GM23338 (cell line): Measurements from ENCODE around the gene TP53BP1. TPM values are rescaled to one million over a fixed set of nuclear protein-coding genes. Genes with fewer than 3 reads are reported as not detected.
A peak's percentile ranks its signal among the peaks of the same experiment; 100 is the strongest.

Source experiments
- ATAC-seq: fragments of 200-7000 bp; cut with Tn5 transposase; 3 replicates; pipeline ENCODE4 v1.9.1; 2020
- DNase-seq: peaks from one replicate; pipeline ENCODE4 v3.0.0-alpha.2; 2015; ENCODE audit warnings: low spot score
- H2AFZ ChIP-seq: fragments of 200-600 bp; sonication (generic); 2 replicates; pipeline ENCODE4 v1.8.0; 2016; ENCODE audit warnings: antibody characterized with exemption, mild to moderate bottlenecking, moderate library complexity
- H3F3A ChIP-seq: fragments of 200-600 bp; sonication (generic); replicated peaks from 2 replicates; pipeline ENCODE4 v1.8.0; 2017; ENCODE audit warnings: antibody characterized with exemption, mixed run types, low read depth
- H3K27ac ChIP-seq: fragments of 200-600 bp; sonication (generic); 2 replicates; pipeline ENCODE4 v1.6.1; 2016; ENCODE audit warnings: low read depth
- H3K27me3 ChIP-seq: fragments of 200-600 bp; sonication (generic); 2 replicates; pipeline ENCODE4 v1.8.0; 2016; ENCODE audit warnings: mild to moderate bottlenecking, mixed run types, moderate library complexity; ENCODE audit not compliant: insufficient read depth
- H3K36me3 ChIP-seq: fragments of 200-600 bp; sonication (generic); 2 replicates; pipeline ENCODE4 v1.8.0; 2016; ENCODE audit warnings: mild to moderate bottlenecking; ENCODE audit not compliant: insufficient read depth
- H3K4me1 ChIP-seq: fragments of 200-600 bp; sonication (generic); 2 replicates; pipeline ENCODE4 v1.8.0; 2016; ENCODE audit warnings: mild to moderate bottlenecking, moderate library complexity; ENCODE audit not compliant: insufficient read depth
- H3K4me2 ChIP-seq: fragments of 200-600 bp; sonication (generic); 2 replicates; pipeline ENCODE4 v1.7.1; 2017; ENCODE audit warnings: mixed run types
- H3K4me3 ChIP-seq: fragments of 200-600 bp; sonication (generic); 2 replicates; pipeline ENCODE4 v1.6.1; 2016; ENCODE audit warnings: mixed run types
- H3K79me2 ChIP-seq: fragments of 200-600 bp; sonication (generic); replicated peaks from 2 replicates; pipeline ENCODE4 v1.8.0; 2017; ENCODE audit warnings: mild to moderate bottlenecking; ENCODE audit not compliant: insufficient read depth
- H3K9me2 ChIP-seq: fragments of 200-600 bp; sonication (generic); 2 replicates; pipeline ENCODE4 v1.8.0; 2017; ENCODE audit not compliant: insufficient read depth
- H4K20me1 ChIP-seq: fragments of 200-600 bp; sonication (generic); replicated peaks from 2 replicates; pipeline ENCODE4 v1.8.0; 2017; ENCODE audit warnings: mild to moderate bottlenecking; ENCODE audit not compliant: insufficient read depth
- H3K27ac Mint-ChIP-seq: 2 replicates; pipeline ENCODE4 v1.8.0; 2020; ENCODE audit warnings: inconsistent platforms, mild to moderate bottlenecking, moderate library complexity, mixed read lengths
- H3K27me3 Mint-ChIP-seq: 3 replicates; pipeline ENCODE4 v1.8.0; 2022; ENCODE audit warnings: low read depth, mild to moderate bottlenecking, moderate library complexity, mixed read lengths, inconsistent platforms; ENCODE audit not compliant: insufficient read depth, poor library complexity
- H3K36me3 Mint-ChIP-seq: 3 replicates; pipeline ENCODE4 v1.8.0; 2021; ENCODE audit warnings: low read depth, mild to moderate bottlenecking, inconsistent platforms, moderate library complexity, mixed read lengths
- H3K4me1 Mint-ChIP-seq: 3 replicates; pipeline ENCODE4 v1.8.0; 2020; ENCODE audit warnings: mild to moderate bottlenecking, inconsistent platforms, mixed read lengths
- H3K4me3 Mint-ChIP-seq: 3 replicates; pipeline ENCODE4 v1.8.0; 2021; ENCODE audit warnings: moderate library complexity, mild to moderate bottlenecking, inconsistent platforms, mixed read lengths
- H3K9me3 Mint-ChIP-seq: 3 replicates; pipeline ENCODE4 v1.8.0; 2020; ENCODE audit warnings: moderate library complexity, mild to moderate bottlenecking, inconsistent platforms, mixed read lengths
- CREB1 ChIP-seq: fragments of 250-450 bp; sonication (Bioruptor Pico); IDR thresholded peaks from 2 replicates; pipeline ENCODE4 v1.5.0; 2020; ENCODE audit warnings: low read depth, mild to moderate bottlenecking, moderate library complexity
- JUNB ChIP-seq: IDR thresholded peaks from one replicate; pipeline ENCODE4 v1.6.1; 2016; ENCODE audit warnings: antibody characterized with exemption; ENCODE audit not compliant: unreplicated experiment
- REST ChIP-seq: IDR thresholded peaks from one replicate; pipeline ENCODE4 v1.6.1; 2018; ENCODE audit warnings: antibody characterized with exemption; ENCODE audit not compliant: unreplicated experiment
- STAT1 ChIP-seq: IDR thresholded peaks from one replicate; pipeline ENCODE4 v1.6.1; 2016; ENCODE audit warnings: antibody characterized with exemption; ENCODE audit not compliant: unreplicated experiment
- polyA plus RNA-seq: library from polyadenylated mRNA; unstranded; fragments of >200 nt; fragmentation: Nextera tagmentation; extraction: Ambion mirVana; gene quantifications from 2 replicates; pipeline ENCODE4 v1.2.1, GENCODE V29; 2016
- total RNA-seq: library from RNA; depleted of rRNA; stranded (reverse); fragments of >200 nt; shearing (Covaris generic); gene quantifications from 2 replicates; pipeline ENCODE4 v1.2.3, GENCODE V29; 2014

TP53BP1 gene
- total and polyA plus RNA-seq, 2 experiments from 2014 or later, result 17.7 to 81.3 TPM

- Mint-ChIP-seq H3K27ac (no peak overlapping the region), H3K36me3 (peaks cover 27% of the 10 kb centered on the region), H3K4me3 (peak overlapping the region; percentile 91), H3K27me3 (peaks cover 44% of the 10 kb centered on the region), H3K9me3 (peaks cover 3% of the 10 kb centered on the region; the same call in 2 of the 3 replicates), H3K4me1 (peaks cover 48% of the 10 kb centered on the region)
- Histone ChIP-seq H3K4me2 (peak overlapping the region; percentile 97), H2AFZ (peak overlapping the region; percentile 96), H4K20me1 (0 out of 2 replicates have a peak, but pooled peaks cover 2% of the 10 kb centered on the region), H3K9me2 (no peaks in the 10 kb centered on the region), H3F3A (no peaks in the 10 kb centered on the region), H3K36me3 (no peaks in the 10 kb centered on the region), H3K27ac (no peak overlapping the region), H3K4me3 (peak overlapping the region; percentile 85), H3K79me2 (no peaks in the 10 kb centered on the region), H3K27me3 (peaks cover 53% of the 10 kb centered on the region), H3K4me1 (peaks cover 25% of the 10 kb centered on the region)
- ATAC-seq (peak; percentile 59), DNase-seq (peak; percentile 65)
- no peak for TF ChIP-seq STAT1
- TF ChIP-seq CREB1 (CRISPR knock-in tag), result 0 out of 2 replicates have a peak, but pooled peaks have one; percentile 7
Observed at GRCh38 chr15:43518197-43518761, 25.3 kb upstream of the TP53BP1 start.

DNA sequence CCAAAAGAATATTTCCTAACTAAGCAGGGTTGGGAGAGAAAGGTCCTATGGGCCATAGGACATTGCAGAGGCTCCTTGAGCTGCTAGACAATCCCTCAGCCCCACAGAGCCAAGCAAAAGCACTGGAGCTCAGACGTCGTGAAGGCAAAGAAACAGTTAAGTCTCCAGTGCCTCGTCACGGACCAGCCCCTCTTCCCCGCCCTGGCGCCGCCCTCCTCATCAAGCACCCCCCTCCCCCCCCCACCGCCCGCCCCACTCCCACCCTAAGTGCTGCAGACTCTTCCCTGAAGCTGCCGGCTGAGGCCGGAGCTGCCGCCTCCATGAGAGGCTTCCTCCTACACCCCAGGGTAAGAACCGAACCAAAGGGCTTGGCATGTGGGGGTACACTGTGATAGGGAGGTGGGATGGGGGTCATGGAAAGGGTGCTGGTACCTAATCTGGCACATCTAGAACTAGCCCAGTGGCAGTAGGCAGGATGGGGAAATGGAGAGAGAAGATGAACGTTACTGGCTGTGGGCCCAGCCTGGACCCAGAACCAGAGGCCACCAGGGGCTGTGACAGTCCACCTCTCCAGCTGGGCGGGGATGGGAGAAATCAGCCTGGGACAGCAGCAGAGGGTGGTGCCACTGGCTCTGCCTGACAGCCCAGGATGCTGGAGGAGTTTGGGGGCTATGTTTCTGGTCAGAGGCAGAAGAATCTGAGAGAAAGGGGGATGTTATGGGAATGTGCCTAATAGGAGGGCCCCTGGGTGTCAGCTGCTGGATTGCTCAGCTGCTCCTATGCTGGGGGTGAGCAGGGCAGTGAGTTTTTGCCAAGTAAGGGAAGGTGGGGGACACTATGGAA lies 24.6 kb upstream of the TP53BP1 start, which contains the start of gene MAP1A:
Gene MAP1A, plus strand, starts transcription at position 255 of the 843 bp plus-strand sequence. CDS start 3,866 bp downstream, outside the sequence.
- Histone ChIP-seq H3F3A (no peaks in the 10 kb centered on the region), H3K9me2 (no peaks in the 10 kb centered on the region), H3K4me3 (peak within 1 kb of the TSS; percentile 85), H3K79me2 (no peaks in the 10 kb centered on the region), H4K20me1 (0 out of 2 replicates have a peak, but pooled peaks cover 2% of the 10 kb centered on the region), H3K4me1 (peaks cover 25% of the 10 kb centered on the region), H2AFZ (peak within 1 kb of the TSS; percentile 98), H3K36me3 (no peaks in the 10 kb centered on the region), H3K4me2 (peak within 1 kb of the TSS; percentile 97), H3K27me3 (peaks cover 60% of the 10 kb centered on the region), H3K27ac (no peak within 1 kb of the TSS)
- ATAC-seq, result peak; percentile 27
- Mint-ChIP-seq H3K27ac (peak within 1 kb of the TSS; percentile 58; the same call in 1 of the 2 replicates), H3K4me1 (peaks cover 48% of the 10 kb centered on the region), H3K36me3 (peaks cover 20% of the 10 kb centered on the region; the same call in 2 of the 3 replicates), H3K27me3 (peaks cover 42% of the 10 kb centered on the region), H3K9me3 (no peaks in the 10 kb centered on the region), H3K4me3 (peak within 1 kb of the TSS; percentile 91)
- peak; percentile 58 for DNase-seq
- TF ChIP-seq REST (no peak), CREB1 (CRISPR knock-in tag) (no peak), JUNB (no peak)
